OCI-LY7 (cell line): Measurements from ENCODE around the gene UBE2K.

Source experiments
- EZH2phosphoT487 ChIP-seq: fragments of 200-600 bp; sonication (generic); IDR thresholded peaks from 2 replicates; pipeline ENCODE4 v1.6.1; 2018; ENCODE audit warnings: low read depth, borderline replicate concordance, mild to moderate bottlenecking, mixed run types, antibody characterized with exemption, low read length, moderate library complexity, mixed read lengths
- TF ChIP-seq, protein P1 (sequence below): fragments of 200-600 bp; sonication (generic); conservative IDR thresholded peaks from 2 replicates; pipeline ENCODE4 v1.5.1; 2014; ENCODE audit warnings: mild to moderate bottlenecking, antibody characterized with exemption, low read length, moderate library complexity, mixed read lengths

DNA sequence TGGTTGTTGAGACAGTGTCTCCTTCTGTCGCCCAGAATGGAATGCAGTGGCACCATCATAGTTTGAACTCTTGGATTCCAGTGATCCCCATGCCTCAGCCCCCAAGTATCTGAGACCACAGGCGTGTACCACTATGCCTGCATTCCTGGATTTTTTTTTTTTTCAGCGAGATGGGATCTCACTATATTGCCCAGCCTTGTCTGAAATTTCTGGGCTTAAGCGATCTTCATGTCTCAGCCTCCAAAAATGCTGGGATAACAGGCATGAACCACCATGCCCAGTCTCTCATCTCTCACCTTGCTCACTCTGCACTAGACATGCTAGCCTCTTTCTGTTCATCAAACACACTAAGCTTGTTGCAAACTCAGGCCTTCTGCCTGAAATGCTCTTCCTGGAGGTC lies 104.1 kb downstream of the UBE2K start:
- TF ChIP-seq, protein P1, sequence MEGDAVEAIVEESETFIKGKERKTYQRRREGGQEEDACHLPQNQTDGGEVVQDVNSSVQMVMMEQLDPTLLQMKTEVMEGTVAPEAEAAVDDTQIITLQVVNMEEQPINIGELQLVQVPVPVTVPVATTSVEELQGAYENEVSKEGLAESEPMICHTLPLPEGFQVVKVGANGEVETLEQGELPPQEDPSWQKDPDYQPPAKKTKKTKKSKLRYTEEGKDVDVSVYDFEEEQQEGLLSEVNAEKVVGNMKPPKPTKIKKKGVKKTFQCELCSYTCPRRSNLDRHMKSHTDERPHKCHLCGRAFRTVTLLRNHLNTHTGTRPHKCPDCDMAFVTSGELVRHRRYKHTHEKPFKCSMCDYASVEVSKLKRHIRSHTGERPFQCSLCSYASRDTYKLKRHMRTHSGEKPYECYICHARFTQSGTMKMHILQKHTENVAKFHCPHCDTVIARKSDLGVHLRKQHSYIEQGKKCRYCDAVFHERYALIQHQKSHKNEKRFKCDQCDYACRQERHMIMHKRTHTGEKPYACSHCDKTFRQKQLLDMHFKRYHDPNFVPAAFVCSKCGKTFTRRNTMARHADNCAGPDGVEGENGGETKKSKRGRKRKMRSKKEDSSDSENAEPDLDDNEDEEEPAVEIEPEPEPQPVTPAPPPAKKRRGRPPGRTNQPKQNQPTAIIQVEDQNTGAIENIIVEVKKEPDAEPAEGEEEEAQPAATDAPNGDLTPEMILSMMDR = no peak
- TF ChIP-seq EZH2phosphoT487 = no peak
